Mucosa of rectum (tissue), 2 donors: Measurements from ENCODE around the gene SDR42E1.

Experiments
- H3K27ac ChIP-seq, 2 donors: one replicate each; pipeline ENCODE4 v1.7.0; 2013; ENCODE audit warnings: inconsistent platforms in 2 of 2, low read depth in 2 of 2, low read length in 2 of 2
- H3K27me3 ChIP-seq, 2 donors: one replicate each; pipeline ENCODE4 v1.7.0; 2013; ENCODE audit warnings: low read length in 2 of 2; ENCODE audit not compliant: control insufficient read depth in 2 of 2, insufficient read depth in 2 of 2
- H3K36me3 ChIP-seq, 2 donors: one replicate each; pipeline ENCODE4 v1.7.0; 2013; ENCODE audit warnings: low read length in 2 of 2; ENCODE audit not compliant: control insufficient read depth in 2 of 2, insufficient read depth in 2 of 2
- H3K4me1 ChIP-seq, 2 donors: one replicate each; pipeline ENCODE4 v1.7.0; 2013; ENCODE audit warnings: low read length in 2 of 2, mild to moderate bottlenecking in 1 of 2; ENCODE audit not compliant: control insufficient read depth in 2 of 2, insufficient read depth in 2 of 2
- H3K4me3 ChIP-seq, 2 donors: one replicate each; pipeline ENCODE4 v1.7.0; 2013; ENCODE audit warnings: low read length in 2 of 2
- H3K9ac ChIP-seq, 2 donors: one replicate each; pipeline ENCODE4 v1.7.0; 2013; ENCODE audit warnings: low read length in 2 of 2, low read depth in 1 of 2, mild to moderate bottlenecking in 1 of 2
- H3K9me3 ChIP-seq, 2 donors: one replicate each; pipeline ENCODE4 v1.7.0; 2013; ENCODE audit warnings: low read length in 2 of 2; ENCODE audit not compliant: control insufficient read depth in 2 of 2
- donor health status: healthy.
- donor health status: Normal muscosa, but diverticular disease.

The SDR42E1 gene

DNA sequence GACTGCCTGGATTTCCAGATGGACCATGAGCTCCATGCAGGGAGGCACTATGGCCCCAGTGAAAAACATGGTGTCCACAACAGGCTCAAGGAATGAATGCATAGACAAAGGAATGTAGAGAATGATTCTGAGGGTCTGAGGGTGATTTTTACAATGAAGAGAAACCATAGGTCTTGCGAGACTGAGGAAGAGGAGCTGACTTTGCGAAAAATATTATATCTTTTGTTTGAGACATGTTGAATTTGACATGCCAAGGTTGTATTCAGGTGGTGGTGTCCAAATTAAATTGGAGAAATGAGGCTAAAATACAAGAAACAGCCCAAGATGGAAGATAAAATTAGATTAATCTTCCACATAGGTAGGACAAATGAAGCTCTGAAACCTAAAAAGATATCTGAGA lies 36.5 kb upstream of the SDR42E1 start:
- H3K27me3 ChIP-seq: no peaks in the 10 kb centered on the region
- H3K9me3 ChIP-seq: no peaks in the 10 kb centered on the region
- no peak overlapping the region for H3K9ac ChIP-seq
- H3K27ac ChIP-seq: no peak overlapping the region
- peaks cover 0 to 2% of the 10 kb centered on the region in 2 donors for H3K36me3 ChIP-seq
- peaks cover 26 to 42% of the 10 kb centered on the region in 2 donors for H3K4me1 ChIP-seq
- no peak overlapping the region for H3K4me3 ChIP-seq

DNA sequence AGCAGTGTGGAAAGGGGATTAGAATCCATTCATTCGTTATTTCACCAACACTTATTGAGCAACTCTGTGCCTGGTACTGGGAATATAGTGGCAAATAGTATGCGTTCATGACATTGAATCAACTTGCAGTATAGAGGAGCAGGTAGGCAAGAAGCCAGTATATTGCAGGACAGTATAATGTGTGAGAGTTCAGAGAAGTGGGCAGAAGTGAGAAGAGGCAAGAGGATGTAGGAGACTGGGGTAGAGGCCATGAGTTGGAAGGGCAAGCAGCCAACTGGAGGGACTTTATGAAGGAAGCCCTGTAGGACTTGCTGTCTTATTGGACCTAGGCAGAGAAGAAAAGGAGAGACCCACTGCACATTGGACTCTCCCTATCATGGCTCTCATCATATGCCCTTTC lies 36.1 kb upstream of the SDR42E1 start:
- Histone ChIP-seq H3K9ac (no peak overlapping the region), H3K36me3 (peaks cover 0 to 2% of the 10 kb centered on the region in 2 donors), H3K9me3 (no peaks in the 10 kb centered on the region), H3K27me3 (no peaks in the 10 kb centered on the region), H3K4me1 (peaks cover 26 to 38% of the 10 kb centered on the region in 2 donors), H3K4me3 (no peak overlapping the region), H3K27ac (no peak overlapping the region)

DNA sequence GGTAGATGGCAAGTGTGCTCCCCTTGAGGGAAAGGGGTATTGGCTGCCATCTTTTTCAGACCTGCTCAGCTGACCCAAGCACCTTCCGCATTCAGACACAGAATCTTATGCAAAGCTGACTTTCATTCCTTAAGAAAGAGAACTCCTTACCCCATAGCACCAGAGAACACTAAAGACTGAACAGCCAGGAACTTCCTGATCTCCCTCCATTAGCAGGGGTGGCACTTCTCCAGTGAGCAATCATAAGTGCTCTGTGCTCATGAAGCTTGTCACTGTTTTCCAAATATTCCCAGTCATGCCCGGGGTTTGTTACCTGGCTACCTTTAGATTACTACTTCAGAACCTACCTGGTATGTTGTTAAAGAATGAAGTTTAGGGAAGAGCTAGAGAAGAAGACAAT lies 35.7 kb upstream of the SDR42E1 start:
- H3K4me3 ChIP-seq: no peak overlapping the region
- H3K9me3 ChIP-seq: no peaks in the 10 kb centered on the region
- H3K27me3 ChIP-seq: no peaks in the 10 kb centered on the region
- H3K4me1 ChIP-seq: peaks cover 26 to 36% of the 10 kb centered on the region in 2 donors
- H3K36me3 ChIP-seq: peaks cover 0 to 2% of the 10 kb centered on the region in 2 donors
- H3K27ac ChIP-seq: no peak overlapping the region
- H3K9ac ChIP-seq: no peak overlapping the region

DNA sequence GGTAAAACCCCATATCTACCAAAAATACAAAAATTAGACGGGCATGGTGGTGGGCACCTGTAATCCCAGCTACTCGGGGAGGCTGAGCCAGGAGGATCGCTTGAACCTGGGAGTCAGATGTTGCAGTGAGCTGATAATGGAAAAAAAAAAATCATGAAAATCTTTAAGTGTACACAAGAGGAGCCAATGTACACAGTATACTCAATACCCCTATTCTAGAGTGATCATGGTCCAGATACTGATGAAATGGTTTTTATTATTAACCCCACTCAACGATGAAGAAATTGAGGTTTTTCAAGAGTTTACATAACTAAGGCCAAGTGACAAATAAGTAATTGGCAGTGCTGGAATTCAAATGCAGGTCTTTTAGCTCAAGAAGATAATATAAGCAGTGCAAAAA lies 35.3 kb upstream of the SDR42E1 start:
- H3K4me3 ChIP-seq: no peak overlapping the region
- peaks cover 0 to 2% of the 10 kb centered on the region in 2 donors for H3K36me3 ChIP-seq
- H3K27me3 ChIP-seq: no peaks in the 10 kb centered on the region
- H3K27ac ChIP-seq: no peak overlapping the region
- peaks cover 22 to 32% of the 10 kb centered on the region in 2 donors for H3K4me1 ChIP-seq
- no peaks in the 10 kb centered on the region for H3K9me3 ChIP-seq
- no peak overlapping the region for H3K9ac ChIP-seq

DNA sequence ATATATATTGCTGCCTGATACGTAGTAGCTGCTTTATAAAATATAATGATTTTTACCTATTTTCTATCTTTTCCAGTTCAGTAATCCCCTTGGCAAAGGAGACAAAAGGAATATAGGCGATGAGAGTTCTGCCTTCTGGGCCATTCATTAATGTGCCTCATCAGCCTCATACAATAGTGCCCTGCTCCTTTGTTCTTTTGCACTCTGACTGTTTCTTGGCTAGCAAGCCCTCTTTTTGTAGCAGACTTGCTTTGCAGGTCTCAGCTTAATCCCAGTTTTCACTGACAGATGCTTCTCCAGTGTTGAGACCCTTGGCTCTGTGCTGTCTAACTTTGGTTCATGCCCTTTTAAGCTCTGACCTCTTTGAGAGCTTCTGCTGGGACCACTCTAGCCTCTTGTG lies 34.2 kb upstream of the SDR42E1 start:
- H3K36me3 ChIP-seq: peaks cover 0 to 2% of the 10 kb centered on the region in 2 donors
- no peak overlapping the region for H3K4me3 ChIP-seq
- peaks cover 17 to 26% of the 10 kb centered on the region in 2 donors for H3K4me1 ChIP-seq
- no peaks in the 10 kb centered on the region for H3K27me3 ChIP-seq
- no peak overlapping the region for H3K27ac ChIP-seq
- no peaks in the 10 kb centered on the region for H3K9me3 ChIP-seq
- H3K9ac ChIP-seq: no peak overlapping the region

DNA sequence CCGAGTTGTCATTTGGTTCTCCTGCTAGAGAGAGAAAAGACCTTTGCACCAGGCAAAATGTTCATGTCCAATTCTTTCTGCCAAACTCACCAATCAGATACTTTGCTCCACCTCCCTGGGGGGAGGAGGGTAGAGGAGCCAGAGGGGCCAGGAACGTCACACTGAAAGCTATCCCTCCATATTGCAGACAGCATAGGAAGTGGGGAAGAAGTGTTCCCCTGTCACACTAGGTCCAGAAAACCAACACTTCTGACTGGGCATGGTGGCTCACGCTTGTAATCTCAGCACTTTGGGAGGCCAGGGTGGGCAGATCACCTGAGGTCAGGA lies 33.3 kb upstream of the SDR42E1 start:
- no peak overlapping the region for H3K9ac ChIP-seq
- no peak overlapping the region for H3K27ac ChIP-seq
- no peak overlapping the region for H3K4me3 ChIP-seq
- peaks cover 0 to 2% of the 10 kb centered on the region in 2 donors for H3K36me3 ChIP-seq
- H3K27me3 ChIP-seq: no peaks in the 10 kb centered on the region
- H3K4me1 ChIP-seq: peaks cover 11 to 18% of the 10 kb centered on the region in 2 donors
- H3K9me3 ChIP-seq: no peaks in the 10 kb centered on the region

DNA sequence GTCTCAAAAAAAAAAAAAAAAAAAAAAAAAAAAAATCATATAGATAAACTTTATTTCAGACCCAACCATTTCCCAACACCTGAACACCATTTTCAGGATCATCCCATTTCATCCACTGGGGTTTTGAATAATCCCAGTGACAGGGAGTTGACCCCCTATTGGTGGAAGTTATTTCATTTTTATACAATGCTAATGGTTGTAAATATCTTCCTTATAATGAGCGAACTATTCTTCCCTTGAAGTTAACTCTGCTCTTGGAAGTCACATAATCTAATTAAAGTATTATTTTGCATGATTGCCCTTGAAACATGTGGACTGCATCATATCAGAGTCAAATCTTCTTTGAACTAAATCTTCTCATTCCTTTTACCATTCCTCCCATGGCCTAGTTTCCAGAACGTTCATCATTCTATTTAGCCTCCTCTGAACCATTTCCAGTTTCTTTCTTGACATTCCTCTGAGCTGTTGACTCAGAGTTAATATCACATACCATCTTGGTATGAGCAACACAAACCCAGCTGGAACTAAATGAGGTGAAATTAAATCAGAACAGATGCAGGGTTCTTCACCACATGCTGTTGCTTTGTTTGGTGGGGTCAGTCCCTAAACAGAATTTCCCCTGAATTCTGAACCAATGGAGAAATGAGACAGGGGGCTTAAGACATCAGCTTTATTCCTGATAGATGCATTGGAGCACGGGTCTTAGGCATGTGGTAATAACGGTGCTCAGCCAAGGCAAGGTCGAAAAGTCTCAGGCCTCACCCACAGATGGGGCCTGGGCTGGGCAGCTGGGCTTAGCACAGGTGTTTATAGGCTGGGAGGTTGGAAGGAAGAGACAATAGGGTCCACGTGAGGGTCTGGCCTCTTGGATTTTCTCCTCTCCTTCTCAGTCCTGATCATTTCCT lies 32.7 kb upstream of the SDR42E1 start:
- Histone ChIP-seq H3K4me3 (no peak overlapping the region), H3K4me1 (peaks cover 5 to 12% of the 10 kb centered on the region in 2 donors), H3K9ac (no peak overlapping the region), H3K27ac (no peak overlapping the region), H3K27me3 (no peaks in the 10 kb centered on the region), H3K9me3 (no peaks in the 10 kb centered on the region), H3K36me3 (peaks cover 0 to 2% of the 10 kb centered on the region in 2 donors)

DNA sequence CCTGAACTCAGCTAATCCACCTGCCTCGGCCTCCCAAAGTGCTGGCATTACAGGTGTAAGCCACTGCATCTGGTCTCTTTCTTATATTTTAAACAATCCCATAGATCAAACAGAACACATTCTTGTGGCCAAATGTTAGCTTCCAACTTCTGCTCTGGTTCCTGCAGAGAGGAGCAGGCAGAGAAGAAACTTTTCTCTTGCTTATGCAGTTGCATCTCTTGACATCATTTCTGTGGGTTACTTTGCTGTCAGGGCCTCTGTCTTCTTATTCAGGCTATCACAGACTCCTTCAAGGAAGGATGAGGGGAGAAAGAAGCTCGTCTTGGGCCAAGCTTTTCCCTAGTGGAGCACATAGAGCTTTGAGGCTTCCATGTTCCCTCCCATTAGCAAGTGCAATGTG lies 31.6 kb upstream of the SDR42E1 start:
- H3K27me3 ChIP-seq: no peaks in the 10 kb centered on the region
- H3K36me3 ChIP-seq: peaks cover 0 to 2% of the 10 kb centered on the region in 2 donors
- H3K4me3 ChIP-seq: no peak overlapping the region
- H3K9me3 ChIP-seq: no peaks in the 10 kb centered on the region
- no peak overlapping the region for H3K27ac ChIP-seq
- H3K9ac ChIP-seq: no peak overlapping the region
- H3K4me1 ChIP-seq: peaks cover 4 to 5% of the 10 kb centered on the region in 2 donors

DNA sequence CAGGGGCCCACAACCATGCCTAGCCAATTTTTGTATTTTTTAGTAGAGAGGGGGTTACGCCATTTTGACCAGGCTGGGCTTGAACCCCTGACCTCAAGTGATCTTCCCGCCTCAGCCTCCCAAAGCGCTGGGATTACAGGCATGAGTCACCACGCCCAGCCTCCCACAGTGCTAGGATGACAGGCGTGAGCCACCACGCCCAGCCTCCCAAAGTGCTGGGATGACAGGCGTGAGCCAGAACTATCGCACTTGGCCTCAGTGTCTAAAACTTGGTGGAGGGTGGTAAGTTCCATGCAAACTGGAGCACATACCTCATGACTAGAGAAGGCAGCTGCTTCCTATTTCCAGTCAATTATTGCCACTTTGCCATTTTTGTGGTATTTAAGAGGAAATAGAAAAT lies 30.9 kb upstream of the SDR42E1 start:
- H3K27me3 ChIP-seq: no peaks in the 10 kb centered on the region
- H3K4me1 ChIP-seq: peaks cover 4 to 5% of the 10 kb centered on the region in 2 donors
- no peak overlapping the region for H3K9ac ChIP-seq
- H3K4me3 ChIP-seq: no peak overlapping the region
- no peaks in the 10 kb centered on the region for H3K9me3 ChIP-seq
- H3K36me3 ChIP-seq: peaks cover 0 to 2% of the 10 kb centered on the region in 2 donors
- no peak overlapping the region for H3K27ac ChIP-seq

DNA sequence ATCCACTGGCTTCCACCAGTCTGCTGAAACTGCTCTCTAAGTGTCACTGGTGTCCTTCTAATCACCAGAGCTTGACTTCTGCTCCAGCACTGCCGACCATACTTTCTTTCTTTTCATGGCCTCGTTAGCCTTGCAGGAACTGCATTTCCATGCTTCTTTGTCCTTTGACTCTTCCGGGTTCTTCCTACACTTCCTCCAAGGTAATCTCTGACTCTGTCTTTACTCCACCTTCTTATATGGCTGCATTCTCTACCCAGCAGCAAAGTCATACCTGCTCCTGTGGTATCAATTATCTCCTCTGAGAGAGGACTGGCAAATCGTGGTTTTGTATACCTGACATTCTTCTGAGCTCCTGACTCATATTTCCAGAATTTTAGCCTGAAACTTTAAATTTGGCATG lies 30.3 kb upstream of the SDR42E1 start:
- Histone ChIP-seq H3K36me3 (peaks cover 0 to 2% of the 10 kb centered on the region in 2 donors), H3K27ac (peak overlapping the region in 1 of 2 donors; percentile 32), H3K9me3 (no peaks in the 10 kb centered on the region), H3K9ac (no peak overlapping the region), H3K27me3 (no peaks in the 10 kb centered on the region), H3K4me3 (no peak overlapping the region), H3K4me1 (peaks cover 3 to 4% of the 10 kb centered on the region in 2 donors)
